Right lobe of liver (tissue), 6 donors: Measurements from ENCODE around the gene MYLK4. TPM values are rescaled to one million over a fixed set of nuclear protein-coding genes. Genes with fewer than 3 reads are reported as not detected.

Experiments
- ATAC-seq, 4 donors: fragments of 200-7000 bp; cut with Tn5 transposase; one replicate each; pipeline ENCODE4 v1.9.1; 2020; ENCODE audit warnings: mild to moderate bottlenecking in 4 of 4, moderate library complexity in 4 of 4
- DNase-seq, 3 donors: peaks; one replicate each; pipeline ENCODE4 v3.0.0-alpha.2; 2020
- H3K27ac ChIP-seq, 3 donors: fragments of 200-600 bp; one replicate each; pipeline ENCODE4 v1.8.0; 2022
- H3K27me3 ChIP-seq, 2 donors: fragments of 200-600 bp; one replicate each; pipeline ENCODE4 v1.8.0; 2022
- H3K36me3 ChIP-seq, 4 donors: fragments of 200-600 bp; sonication (generic) in 1 of 4; one replicate each; pipeline versions ENCODE4 v1.5.1 to v1.8.0; 2017 to 2022; ENCODE audit warnings: control low read depth in 1 of 4
- H3K4me1 ChIP-seq, 4 donors: fragments of 200-600 bp; sonication (generic) in 1 of 4; one replicate each; pipeline versions ENCODE4 v1.5.1 to v1.8.0; 2017 to 2022; ENCODE audit warnings: control low read depth in 1 of 4
- H3K4me3 ChIP-seq, 3 donors: fragments of 200-600 bp; one replicate each; pipeline ENCODE4 v1.8.0; 2022
- H3K9me3 ChIP-seq, 4 donors: fragments of 200-600 bp; sonication (generic) in 1 of 4; one replicate each; pipeline versions ENCODE4 v1.5.1 to v1.8.0; 2017 to 2022; ENCODE audit warnings: control low read depth in 1 of 4
- POLR2A ChIP-seq: fragments of 450-650 bp; IDR thresholded peaks from one replicate; pipeline ENCODE4 v1.6.1; 2017; ENCODE audit warnings: antibody characterized with exemption, mild to moderate bottlenecking
- WGBS: methylation state at CpG from one replicate; pipeline ENCODE4 v1.1.6; 2018; ENCODE audit warnings: low coverage, low lambda C conversion rate; ENCODE audit not compliant: insufficient coverage; ENCODE audit errors: missing lambda C conversion rate; 5-methylcytosine and 5-hydroxymethylcytosine counted together
- intact Hi-C, 2 donors: fragments of 100-400 bp; cut with DNase I; formaldehyde crosslinking; loops; one replicate each; pipeline versions ENCODE4 v1.11.2 to v1.14.1; 2022
- total RNA-seq, 6 experiments: library from RNA; depleted of rRNA in 2 of 6; stranded (reverse); fragments of >200 nt in 2 of 6; fragmentation: NEBNext Ultra II Directional in 3 of 6; extraction: Animal tissue kit (Norgen Biotek cat#: 25700) in 3 of 6; gene quantifications; one replicate each; pipeline versions ENCODE4 v1.1.0 to v1.2.4, GENCODE V29; 2016 to 2023
- TF ChIP-seq, protein P1 (sequence below), 4 donors: fragments of 200-600 bp in 3 of 4; fragments of 450-650 bp in 1 of 4; IDR thresholded peaks; one replicate each; pipeline versions ENCODE4 v1.5.1 to v1.8.0; 2016 to 2022; ENCODE audit warnings: antibody characterized with exemption in 4 of 4, mild to moderate bottlenecking in 2 of 4
- donor health status: DM: no; HTN: yes; CAD: no.
- donor health status: DM: no; HTN: no; CAD: no.
- donor health status: DM: no; HTN: no; CAD: no.
- donor health status: DM: no; HTN: yes; CAD: no.
- donor health status: DM: no; HTN: yes; CAD: no.

The MYLK4 gene
- total RNA-seq, 6 experiments from 2014 or later = 0.22 to 0.46 (median 0.27) TPM; not detected in 1

DNA sequence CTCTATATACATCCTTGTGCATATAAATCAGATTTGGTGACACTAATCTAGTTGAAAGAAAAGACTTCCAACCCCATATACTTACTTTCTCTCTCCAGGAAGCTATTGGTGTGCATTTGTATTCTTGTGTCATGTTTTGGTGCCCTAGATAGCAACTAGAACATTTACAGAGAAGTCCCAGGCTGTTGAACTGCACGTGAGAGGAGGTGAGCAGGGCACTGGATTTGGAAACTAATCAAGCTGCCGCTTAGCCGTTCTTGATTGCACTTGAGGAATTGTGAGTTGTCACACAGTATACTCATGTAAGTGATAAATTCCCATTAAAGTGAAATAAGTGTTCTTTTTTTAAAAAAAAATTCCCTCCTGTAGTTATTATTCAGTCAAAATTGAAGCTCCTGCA lies 22.1 kb upstream of the MYLK4 start:
- no peak overlapping the region for H3K27ac ChIP-seq
- H3K4me3 ChIP-seq = no peak overlapping the region
- 22% methylated on average over 3 of the region's 3 CpGs for WGBS
- no peak for TF ChIP-seq POLR2A
- peaks cover 0 to 7% (median 0%) of the 10 kb centered on the region in 4 donors for H3K36me3 ChIP-seq
- no peak for DNase-seq
- ATAC-seq = peak in 2 of 4 donors; percentile 37 to 44
- H3K9me3 ChIP-seq = no peaks in the 10 kb centered on the region
- no peaks in the 10 kb centered on the region for H3K27me3 ChIP-seq
- peaks cover 0 to 18% (median 9%) of the 10 kb centered on the region in 4 donors for H3K4me1 ChIP-seq
- intact Hi-C loops = no loop called here

DNA sequence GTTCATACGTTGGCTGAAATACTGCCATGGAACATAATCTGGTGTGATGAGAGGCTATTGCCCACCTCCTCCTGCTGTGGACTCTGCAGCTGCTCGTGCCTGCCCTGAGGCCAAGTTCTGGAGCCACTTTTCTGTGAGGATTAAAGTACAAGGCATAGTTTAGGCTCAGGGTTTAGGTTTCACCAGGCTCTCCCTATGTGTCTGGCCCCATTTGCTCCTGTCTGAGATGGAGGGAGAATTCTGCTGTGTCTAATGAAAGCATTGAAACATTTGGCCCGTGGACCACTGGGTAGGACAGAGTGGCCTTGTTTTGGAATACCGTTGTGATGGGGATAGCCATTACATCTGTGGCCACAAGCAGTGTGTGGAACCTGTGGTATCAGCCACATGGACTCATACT lies 20.4 kb upstream of the MYLK4 start:
- no peak for TF ChIP-seq POLR2A
- TF ChIP-seq, protein P1, sequence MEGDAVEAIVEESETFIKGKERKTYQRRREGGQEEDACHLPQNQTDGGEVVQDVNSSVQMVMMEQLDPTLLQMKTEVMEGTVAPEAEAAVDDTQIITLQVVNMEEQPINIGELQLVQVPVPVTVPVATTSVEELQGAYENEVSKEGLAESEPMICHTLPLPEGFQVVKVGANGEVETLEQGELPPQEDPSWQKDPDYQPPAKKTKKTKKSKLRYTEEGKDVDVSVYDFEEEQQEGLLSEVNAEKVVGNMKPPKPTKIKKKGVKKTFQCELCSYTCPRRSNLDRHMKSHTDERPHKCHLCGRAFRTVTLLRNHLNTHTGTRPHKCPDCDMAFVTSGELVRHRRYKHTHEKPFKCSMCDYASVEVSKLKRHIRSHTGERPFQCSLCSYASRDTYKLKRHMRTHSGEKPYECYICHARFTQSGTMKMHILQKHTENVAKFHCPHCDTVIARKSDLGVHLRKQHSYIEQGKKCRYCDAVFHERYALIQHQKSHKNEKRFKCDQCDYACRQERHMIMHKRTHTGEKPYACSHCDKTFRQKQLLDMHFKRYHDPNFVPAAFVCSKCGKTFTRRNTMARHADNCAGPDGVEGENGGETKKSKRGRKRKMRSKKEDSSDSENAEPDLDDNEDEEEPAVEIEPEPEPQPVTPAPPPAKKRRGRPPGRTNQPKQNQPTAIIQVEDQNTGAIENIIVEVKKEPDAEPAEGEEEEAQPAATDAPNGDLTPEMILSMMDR (IDR thresholded peaks at IDR 0.05) = no peak
- H3K36me3 ChIP-seq = peaks cover 0 to 7% (median 0%) of the 10 kb centered on the region in 4 donors
- ATAC-seq = no peak
- DNase-seq = no peak
- H3K9me3 ChIP-seq = no peaks in the 10 kb centered on the region
- H3K4me1 ChIP-seq = peaks cover 0 to 32% (median 12%) of the 10 kb centered on the region in 4 donors
- H3K27me3 ChIP-seq = no peaks in the 10 kb centered on the region
- intact Hi-C loops = no loop called here
- 74% methylated on average over 2 of the region's 4 CpGs for WGBS
- H3K4me3 ChIP-seq = no peak overlapping the region
- no peak overlapping the region for H3K27ac ChIP-seq

- Histone ChIP-seq H3K9me3 (no peaks in the 10 kb centered on the region), H3K27ac (no peak overlapping the region), H3K36me3 (peaks cover 0 to 7% (median 0%) of the 10 kb centered on the region in 4 donors), H3K27me3 (no peaks in the 10 kb centered on the region), H3K4me3 (no peak overlapping the region), H3K4me1 (peaks cover 0 to 32% (median 12%) of the 10 kb centered on the region in 4 donors)
- DNase-seq = peak in 2 of 3 donors; percentile 56 to 68
- intact Hi-C loops = no loop called here
- no peak for TF ChIP-seq POLR2A
- TF ChIP-seq, protein P1 (IDR thresholded peaks at IDR 0.05) = no peak
- WGBS = 54% methylated on average over 13 of the region's 13 CpGs
- ATAC-seq = no peak
Observed at GRCh38 chr6:2770171-2770570, 19.4 kb upstream of the MYLK4 start.

DNA sequence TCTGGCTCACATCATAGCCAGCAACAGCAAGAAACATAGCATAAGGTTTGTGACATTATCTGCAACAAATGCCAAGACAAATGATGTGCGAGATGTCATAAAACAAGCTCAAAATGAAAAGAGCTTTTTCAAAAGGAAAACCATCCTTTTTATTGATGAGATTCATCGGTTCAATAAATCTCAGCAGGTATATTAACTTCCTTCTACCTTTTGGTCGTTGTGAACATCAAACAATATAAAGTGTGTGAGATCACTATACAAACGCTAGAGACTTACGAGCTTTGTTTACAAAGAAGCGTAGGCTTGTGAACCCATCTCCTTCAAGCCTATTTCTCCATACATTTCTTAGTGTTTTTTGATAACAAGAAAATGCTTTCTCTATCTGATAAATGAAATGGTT lies 18.0 kb upstream of the MYLK4 start:
- H3K4me1 ChIP-seq = peaks cover 0 to 32% (median 12%) of the 10 kb centered on the region in 4 donors
- H3K36me3 ChIP-seq = peaks cover 0 to 7% (median 0%) of the 10 kb centered on the region in 4 donors
- TF ChIP-seq, protein P1 (IDR thresholded peaks at IDR 0.05) = no peak
- TF ChIP-seq POLR2A = no peak
- ATAC-seq = no peak
- H3K9me3 ChIP-seq = no peaks in the 10 kb centered on the region
- intact Hi-C loops = no loop called here
- H3K27me3 ChIP-seq = no peaks in the 10 kb centered on the region
- no peak for DNase-seq
- H3K27ac ChIP-seq = no peak overlapping the region
- no peak overlapping the region for H3K4me3 ChIP-seq
- 53% methylated on average over 6 of the region's 6 CpGs for WGBS

GRCh38 chr6:2767657-2768524 lies 17.2 kb upstream of the MYLK4 start:
- WGBS = 46% methylated on average over 9 of the region's 9 CpGs
- no peak overlapping the region for H3K4me3 ChIP-seq
- DNase-seq (no peak), ATAC-seq (no peak)
- peaks cover 0 to 31% (median 12%) of the 10 kb centered on the region in 4 donors for H3K4me1 ChIP-seq
- no peaks in the 10 kb centered on the region for H3K9me3 ChIP-seq
- H3K27me3 ChIP-seq = no peaks in the 10 kb centered on the region
- no peak overlapping the region for H3K27ac ChIP-seq
- H3K36me3 ChIP-seq = peaks cover 0 to 4% (median 0%) of the 10 kb centered on the region in 4 donors
- no peak for TF ChIP-seq POLR2A
- TF ChIP-seq, protein P1 (IDR thresholded peaks at IDR 0.05) = no peak
- intact Hi-C loops = no loop called here
